Measurements from ENCODE around the gene AAR2.

GRCh38 chr20:36196676-36197075 lies 39.6 kb upstream of the AAR2 start:
- TF ChIP-seq CTCF (IDR thresholded peaks at IDR 0.05): no peak
- TF ChIP-seq POLR2A (IDR thresholded peaks at IDR 0.05): no peak

Measured in tibial nerve (tissue), 3 donors.